Left ventricle myocardium superior (tissue), 1 donor: ENCODE results near the gene KIF11. TPM values are rescaled to one million over a fixed set of nuclear protein-coding genes. Genes with fewer than 3 reads are reported as not detected.
"Not testable (repeated sequence)": the region's sequence is repeated elsewhere in the genome, so short reads cannot be mapped to it uniquely, and the experiment has no call there.

ENCODE experiments used
- ATAC-seq: fragments of 200-7000 bp; cut with Tn5 transposase; one replicate; pipeline ENCODE4 v1.9.1; 2020; ENCODE audit warnings: mild to moderate bottlenecking, moderate library complexity
- DNase-seq: peaks from one replicate; pipeline ENCODE4 v3.0.0-alpha.2; 2020
- intact Hi-C: fragments of 100-400 bp; cut with micrococcal nuclease; formaldehyde crosslinking; loops from one replicate; pipeline ENCODE4 v1.11.0; 2022
- long read RNA-seq: library from polyadenylated mRNA; unstranded; transcript quantifications from one replicate; pipeline ENCODE4 v2.0.0, GENCODE V29; 2021
- total RNA-seq: library from RNA; stranded (reverse); fragmentation: NEBNext Ultra II Directional; extraction: Animal tissue kit (Norgen Biotek cat#: 25700); gene quantifications from one replicate; pipeline ENCODE4 v1.2.1, GENCODE V29; 2021
- donor health status: DM: no; HTN: yes; CAD: no; lungs with severe emphysema.

Gene KIF11
- total RNA-seq = 0.64 TPM
- long read RNA-seq = 0 reads

DNA sequence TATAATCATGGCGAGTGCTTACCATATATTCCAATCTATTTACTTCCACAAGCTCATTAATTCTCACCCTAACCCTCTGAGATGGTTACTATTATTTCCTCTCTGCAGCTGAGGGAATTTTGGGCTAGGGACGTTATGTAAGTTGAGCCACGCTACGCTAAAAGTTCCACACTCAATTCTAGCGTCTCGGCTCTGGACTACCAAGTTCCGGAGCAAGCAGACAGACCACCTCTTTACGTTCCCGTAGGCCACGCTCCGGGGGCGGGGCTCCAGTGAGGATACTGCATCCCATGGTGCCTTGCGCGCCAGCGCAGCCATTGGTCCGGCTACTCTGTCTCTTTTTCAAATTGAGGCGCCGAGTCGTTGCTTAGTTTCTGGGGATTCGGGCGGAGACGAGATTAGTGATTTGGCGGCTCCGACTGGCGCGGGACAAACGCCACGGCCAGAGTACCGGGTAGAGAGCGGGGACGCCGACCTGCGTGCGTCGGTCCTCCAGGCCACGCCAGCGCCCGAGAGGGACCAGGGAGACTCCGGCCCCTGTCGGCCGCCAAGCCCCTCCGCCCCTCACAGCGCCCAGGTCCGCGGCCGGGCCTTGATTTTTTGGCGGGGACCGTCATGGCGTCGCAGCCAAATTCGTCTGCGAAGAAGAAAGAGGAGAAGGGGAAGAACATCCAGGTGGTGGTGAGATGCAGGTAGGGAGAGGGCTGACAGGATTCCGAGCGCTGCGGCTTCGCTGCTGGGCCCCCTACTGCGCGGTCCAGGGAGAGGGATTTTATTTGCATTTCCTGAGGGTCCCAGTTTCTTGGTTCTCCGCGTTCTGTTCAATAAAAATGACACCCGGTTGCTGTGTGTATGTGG lies at the start of gene KIF11:
Gene KIF11 (plus strand): TSS at position 370 of the 858 bp plus-strand sequence. CDS start 246 bp downstream, at position 616.
- DNase-seq (peak; percentile 99), ATAC-seq (peak; percentile 97)
- intact Hi-C loops = no loop called here

DNA sequence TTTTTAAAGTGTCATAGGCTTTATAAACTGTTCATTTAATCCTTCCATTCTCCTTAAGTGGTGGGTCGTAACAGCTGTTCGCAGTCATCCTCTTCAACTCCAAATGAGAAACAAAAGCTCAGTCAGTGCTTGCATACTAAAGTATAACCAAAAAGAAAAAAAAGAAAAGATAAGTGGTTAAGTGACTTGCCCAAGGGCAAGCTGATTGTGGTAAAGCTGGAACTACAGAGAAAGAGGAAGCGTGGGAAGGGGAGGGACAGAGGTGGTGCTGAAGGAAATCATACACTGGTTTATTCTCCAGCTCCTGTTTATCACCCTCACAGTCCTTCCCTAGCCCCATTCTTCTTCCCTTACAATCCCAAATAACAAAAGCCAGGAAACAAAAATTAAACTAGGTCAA lies 48.6 kb upstream of the KIF11 start:
- intact Hi-C loops = no loop called here
- ATAC-seq (no peak), DNase-seq (no peak)

DNA sequence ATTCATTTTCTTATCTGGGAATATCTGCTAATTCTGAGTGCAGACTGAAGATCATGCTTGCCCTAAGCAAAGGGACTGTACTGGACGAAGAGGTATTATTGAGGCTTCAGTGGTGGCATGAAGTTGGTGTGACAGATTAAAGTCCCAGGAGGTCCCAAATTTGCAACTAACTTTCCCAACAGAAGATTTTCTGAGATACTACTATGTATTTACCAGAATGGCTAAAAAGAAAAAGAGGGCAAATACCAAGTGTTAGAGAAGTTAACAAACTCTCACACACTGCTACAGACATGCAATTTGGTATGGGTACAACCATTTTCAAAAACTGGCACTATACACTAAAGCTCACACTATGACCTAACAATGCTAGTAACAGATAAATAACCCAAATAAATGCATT lies 47.4 kb upstream of the KIF11 start:
- DNase-seq (no peak), ATAC-seq (no peak)
- intact Hi-C loops = no loop called here

GRCh38 chr10:92547676-92548075 lies 45.3 kb upstream of the KIF11 start:
- DNase-seq = no peak
- intact Hi-C loops = no loop called here
- no peak for ATAC-seq

- intact Hi-C loops = no loop called here
- ATAC-seq = no peak
Observed at GRCh38 chr10:92550924-92551323, 42.0 kb upstream of the KIF11 start.

GRCh38 chr10:92552310-92552709 lies 40.6 kb upstream of the KIF11 start:
- intact Hi-C loops = no loop called here
- ATAC-seq (no peak), DNase-seq (no peak)

More at GRCh38 chr10:92550924-92551323, 42.0 kb upstream of the KIF11 start:
- no peak for DNase-seq

DNA sequence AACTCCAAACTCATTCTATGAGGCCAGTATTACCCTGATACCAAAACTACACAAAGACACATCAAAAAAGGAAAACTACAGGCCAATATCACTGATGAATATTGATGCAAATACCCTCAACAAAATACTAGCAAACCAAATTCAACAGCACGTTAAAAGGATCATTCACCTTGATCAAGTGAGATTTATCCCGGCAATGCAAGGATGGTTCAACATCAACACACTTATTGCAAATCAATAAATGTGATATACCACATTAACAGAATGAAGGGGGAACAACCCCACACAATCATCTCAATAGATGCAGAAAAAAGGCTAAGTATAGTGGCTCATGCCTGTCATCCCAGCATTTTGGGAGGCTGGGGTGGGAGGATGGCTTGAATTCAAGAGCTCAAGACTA lies 39.0 kb upstream of the KIF11 start:
- no peak for DNase-seq
- no peak for ATAC-seq
- intact Hi-C loops = no loop called here

DNA sequence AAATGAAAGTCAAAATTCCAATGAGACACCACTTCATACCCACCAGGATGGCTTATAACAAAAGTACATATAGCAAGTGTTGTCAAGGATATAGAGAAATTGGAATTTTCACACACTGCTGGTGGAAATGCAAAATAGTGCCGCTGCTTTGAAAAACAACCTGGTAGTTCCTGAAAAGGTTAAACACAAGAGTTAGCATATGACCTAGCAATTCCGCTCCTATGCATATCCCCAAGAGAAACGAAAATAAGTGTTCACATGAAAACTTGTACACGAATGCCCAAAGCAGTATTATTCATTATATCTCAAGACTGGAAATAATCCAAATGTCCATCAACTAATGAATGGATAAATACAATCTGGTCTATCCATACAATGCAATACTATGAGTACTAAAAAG lies 33.9 kb upstream of the KIF11 start:
- ATAC-seq = no peak
- DNase-seq = no peak
- intact Hi-C loops = no loop called here

- intact Hi-C loops = no loop called here
- ATAC-seq (no peak), DNase-seq (no peak)
Observed at GRCh38 chr10:92562424-92562823, 30.5 kb upstream of the KIF11 start.

- intact Hi-C loops = no loop called here
- DNase-seq = no peak
- no peak for ATAC-seq
Observed at GRCh38 chr10:92567952-92568600, 24.9 kb upstream of the KIF11 start.

DNA sequence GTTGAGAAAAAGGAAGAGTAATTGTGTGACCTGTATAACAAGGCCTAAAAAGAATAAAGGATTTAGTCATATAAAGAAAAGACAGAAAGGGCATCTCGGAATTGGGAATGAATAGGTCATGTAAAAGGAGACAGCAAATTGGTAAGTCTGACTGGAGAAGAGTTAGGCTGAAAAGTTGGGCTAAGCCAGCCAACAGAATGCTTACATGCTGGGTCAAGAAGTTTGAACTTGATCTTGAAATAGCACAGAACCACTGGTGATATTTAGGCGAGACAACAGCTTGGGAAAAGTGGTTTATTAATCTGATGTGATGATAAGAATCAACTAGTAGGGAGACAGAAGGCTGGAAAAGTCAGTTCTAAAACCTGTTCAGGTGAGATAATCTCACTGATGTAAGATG lies 23.9 kb upstream of the KIF11 start:
- no peak for ATAC-seq
- no peak for DNase-seq
- intact Hi-C loops = no loop called here

DNA sequence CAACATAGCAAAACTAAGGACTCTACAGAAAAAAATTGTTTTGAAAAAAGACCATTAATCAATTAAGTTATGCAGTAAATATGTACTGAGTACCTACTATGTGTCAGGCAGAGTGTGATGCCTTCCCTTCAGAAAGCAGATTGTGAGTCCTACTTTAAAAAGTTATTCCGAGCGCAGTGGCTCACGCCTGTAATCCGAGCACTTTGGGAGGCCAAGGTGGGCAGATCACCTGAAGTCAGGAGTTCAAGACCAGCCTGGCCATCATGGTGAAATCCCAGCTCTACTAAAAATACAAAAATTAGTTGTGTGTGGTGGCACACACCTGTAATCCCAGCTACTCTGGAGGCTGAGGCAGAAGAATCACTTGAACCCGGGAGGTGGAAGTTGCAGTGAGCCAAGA lies 23.3 kb upstream of the KIF11 start:
- DNase-seq, ATAC-seq: not testable (repeated sequence)
- intact Hi-C loops = loop anchor here (10.0 kb wide), 1 partner anchor 55 kb away; no protein-coding TSS in a partner anchor

DNA sequence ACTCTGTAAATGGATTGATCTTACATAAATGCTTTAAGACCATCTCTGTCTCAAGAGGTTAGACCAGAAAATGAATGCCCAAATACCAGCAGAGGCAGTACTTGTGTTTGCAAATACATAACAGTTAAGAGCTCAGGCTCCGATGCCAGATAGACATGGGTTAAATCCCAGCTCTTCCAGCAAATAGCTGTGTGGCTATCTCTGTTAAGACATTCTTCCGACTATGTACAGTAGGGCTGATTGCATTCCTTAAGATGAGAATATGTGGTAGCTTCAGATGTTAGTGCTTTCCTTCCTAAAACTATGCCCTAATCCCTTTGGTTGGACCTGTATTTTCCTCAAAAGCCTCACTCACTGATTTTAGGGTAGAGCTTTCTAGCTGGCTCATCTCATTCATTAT lies 21.3 kb upstream of the KIF11 start:
- intact Hi-C loops = loop anchor here (10.0 kb wide), 1 partner anchor 57 kb away; no protein-coding TSS in a partner anchor
- no peak for ATAC-seq
- no peak for DNase-seq

DNA sequence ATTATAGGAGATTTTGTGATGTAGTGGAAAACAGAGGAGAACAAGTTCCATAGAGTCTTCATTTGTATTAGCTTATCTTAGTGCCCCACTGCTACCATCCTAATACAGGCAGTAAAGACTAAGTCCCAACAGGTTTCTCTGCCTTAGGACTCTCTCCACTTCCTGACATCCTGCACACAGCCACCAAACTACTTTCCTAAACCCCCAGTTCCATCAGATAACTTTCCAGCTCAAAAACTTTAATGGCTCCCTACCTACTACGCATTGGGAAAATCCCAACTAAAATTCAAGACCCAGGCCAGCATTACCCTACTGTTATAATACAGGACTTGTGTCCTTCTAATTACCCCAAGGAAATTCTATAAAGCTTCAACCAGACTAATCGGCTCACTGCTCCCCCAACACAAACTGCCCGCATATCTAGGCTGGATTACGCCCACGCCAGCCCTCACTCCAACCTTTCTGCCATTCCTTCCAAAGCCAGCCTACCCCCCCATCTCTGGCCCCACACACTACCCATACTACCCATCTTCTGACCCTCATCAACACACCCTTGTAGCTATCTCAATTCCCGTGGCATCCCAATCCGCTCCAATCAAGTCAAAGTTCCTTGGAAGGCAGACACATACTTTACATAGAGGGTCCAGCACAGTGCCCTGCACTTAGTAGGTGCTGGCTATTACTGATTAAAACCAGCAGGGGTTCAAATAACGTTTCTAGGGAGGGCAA lies 20.4 kb upstream of the KIF11 start:
- no peak for DNase-seq
- intact Hi-C loops = loop anchor here (10.0 kb wide), 1 partner anchor 58 kb away; no protein-coding TSS in a partner anchor
- no peak for ATAC-seq

DNA sequence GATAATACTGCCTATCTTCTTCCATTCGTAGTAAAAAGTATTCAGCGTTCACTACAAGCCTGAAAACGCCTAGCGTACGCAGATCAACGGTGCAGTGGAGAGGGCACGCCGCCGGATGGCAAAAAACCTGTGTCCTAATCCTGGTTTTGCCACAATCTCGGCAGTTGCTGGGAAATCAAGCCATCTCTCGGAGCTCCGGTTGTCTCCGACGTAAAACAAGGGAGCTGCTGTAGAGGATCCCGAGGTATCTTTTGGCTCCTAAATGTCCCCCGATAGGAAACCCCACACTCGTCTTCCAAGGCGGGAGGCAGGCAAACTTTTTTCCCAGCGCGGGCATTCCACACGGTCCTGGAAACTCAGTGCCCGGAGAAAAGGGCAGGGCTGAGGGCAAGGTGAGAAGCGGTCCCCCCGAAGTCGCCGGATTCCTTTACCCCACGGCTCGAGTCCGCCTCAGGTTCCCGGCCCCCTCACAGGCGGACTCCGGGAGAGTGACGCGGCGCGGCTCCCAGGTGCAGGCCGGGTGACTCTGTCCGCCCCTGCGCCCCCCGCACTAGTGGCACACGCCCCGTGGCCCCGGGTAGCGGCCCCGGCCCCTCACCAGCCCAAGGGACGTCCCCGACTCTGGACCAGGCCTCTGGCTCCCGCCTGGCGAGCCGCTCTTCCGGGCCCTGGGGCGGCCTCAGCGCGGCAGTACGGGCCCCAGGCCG lies 19.7 kb upstream of the KIF11 start:
- ATAC-seq (peak; percentile 55), DNase-seq (no peak)
- intact Hi-C loops = loop anchor here (10.0 kb wide), 1 partner anchor 58 kb away; no protein-coding TSS in a partner anchor

DNA sequence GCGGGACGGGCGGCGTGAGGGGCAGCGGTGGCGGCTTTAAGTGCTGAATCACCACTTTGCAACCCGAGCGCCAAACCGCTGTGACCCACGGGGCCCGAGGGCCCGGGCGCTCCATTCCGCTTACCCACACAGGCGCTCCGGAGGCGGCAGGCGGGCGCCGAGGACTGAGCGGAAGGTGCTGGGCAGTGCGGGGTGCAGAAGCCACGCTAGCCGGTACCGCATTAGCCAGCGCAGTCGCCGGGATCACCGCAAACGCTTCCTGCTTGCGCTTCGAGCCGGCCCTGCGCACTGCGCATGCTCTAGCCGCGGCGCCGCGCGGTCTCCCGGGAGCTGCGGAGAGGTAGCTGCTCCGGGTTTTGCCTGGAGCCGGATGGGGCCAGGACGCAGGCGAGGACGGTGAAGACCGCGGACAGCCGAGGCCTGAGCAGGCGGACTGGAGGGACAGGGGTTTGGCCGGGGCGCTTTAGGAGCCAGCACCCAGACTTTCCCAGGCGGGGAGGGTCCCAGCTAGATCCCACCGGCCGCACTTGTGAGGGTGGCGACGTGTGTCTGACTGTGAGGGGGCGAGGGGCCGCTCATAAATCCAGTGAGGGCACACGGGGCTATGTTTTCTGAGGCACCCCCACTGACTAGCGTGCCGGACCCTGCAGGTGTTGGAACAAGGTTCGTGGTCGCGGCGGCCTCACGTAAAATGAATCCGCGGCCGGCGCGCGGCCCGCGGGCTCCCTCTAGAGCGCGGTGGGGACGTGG lies 19.0 kb upstream of the KIF11 start, which contains the start of gene IDE:
Gene IDE (minus strand): TSS at position 296 of the 750 bp plus-strand sequence. CDS start 74 bp downstream, at position 222.
- ATAC-seq (peak; percentile 97), DNase-seq (peak; percentile 94)
- intact Hi-C loops = loop anchor here (10.0 kb wide), 1 partner anchor 59 kb away; no protein-coding TSS in a partner anchor

GRCh38 chr10:92574548-92575261 lies 18.2 kb upstream of the KIF11 start:
- ATAC-seq = peak; percentile 1
- intact Hi-C loops = loop anchor here (10.0 kb wide), 1 partner anchor 60 kb away; no protein-coding TSS in a partner anchor

More at GRCh38 chr10:92574548-92575261, 18.2 kb upstream of the KIF11 start:
- DNase-seq = no peak
